DND-41 (cell line): ENCODE data around the gene LSM7.

Source experiments
- CTCF ChIP-seq: IDR thresholded peaks from 2 replicates; pipeline ENCODE4 v1.5.1; 2012; ENCODE audit warnings: borderline replicate concordance, low read length, moderate library complexity, mild to moderate bottlenecking; ENCODE audit not compliant: poor library complexity, severe bottlenecking; ENCODE audit errors: extremely low read depth
- EZH2 ChIP-seq: IDR thresholded peaks from 3 replicates; pipeline ENCODE4 v1.6.1; 2012; ENCODE audit warnings: borderline replicate concordance, low read depth, mild to moderate bottlenecking, moderate library complexity, low read length, inconsistent platforms; ENCODE audit not compliant: severe bottlenecking

- TF ChIP-seq CTCF: no peak
- TF ChIP-seq EZH2: no peak
Observed at GRCh38 chr19:2345076-2345475, 16.7 kb upstream of the LSM7 start.
